HG02885 (cell line): Measurements from ENCODE around the gene DLEC1.
"Not testable (repeated sequence)": the region's sequence is repeated elsewhere in the genome, so short reads cannot be mapped to it uniquely, and the experiment has no call there.

Source experiments
- ATAC-seq: cut with Tn5 transposase; IDR thresholded peaks from one replicate; pipeline ENCODE4 v1.9.1; 2021; ENCODE audit warnings: mild to moderate bottlenecking; ENCODE audit not compliant: unreplicated experiment, poor library complexity

The DLEC1 gene

DNA sequence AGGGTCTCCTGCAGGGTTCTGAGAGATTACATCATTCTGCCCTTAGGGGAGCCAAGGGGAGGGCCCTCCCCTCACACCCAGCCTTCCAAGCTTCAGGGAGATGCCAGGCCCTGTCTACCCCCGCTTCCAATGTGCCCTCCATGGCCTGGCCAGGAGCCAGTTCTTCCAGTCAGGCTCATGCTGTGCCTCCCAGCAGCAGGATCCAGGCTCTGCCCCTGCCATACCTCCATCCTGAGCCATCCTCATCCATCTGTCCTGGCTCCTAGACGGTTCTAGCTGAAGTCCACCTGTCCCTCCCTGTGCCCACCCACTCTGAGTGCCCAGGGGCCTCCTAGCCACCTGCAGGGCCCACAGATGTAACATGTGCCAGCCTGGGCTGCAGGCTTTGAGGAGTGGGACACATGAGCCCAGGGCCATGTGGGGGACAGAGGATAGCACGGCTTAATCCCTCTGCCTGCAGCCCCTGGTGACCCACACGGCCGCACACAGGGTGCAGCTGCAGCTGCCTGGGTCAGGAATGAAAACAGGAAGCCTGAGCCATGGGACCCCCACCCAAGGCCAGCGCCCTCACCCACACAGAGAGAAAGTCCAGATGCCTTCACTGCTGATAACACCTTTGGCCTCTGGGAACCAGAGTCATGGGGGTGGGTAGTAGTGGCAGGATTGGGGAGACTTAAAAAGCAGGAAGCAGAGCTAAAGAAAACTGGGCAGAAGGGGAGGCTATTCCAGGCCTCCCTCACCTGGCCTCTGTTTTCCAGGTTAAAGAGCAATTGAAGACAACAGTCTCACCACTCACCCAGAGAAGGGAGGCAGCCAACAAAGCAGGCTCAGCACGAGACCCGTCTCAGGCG lies 21.3 kb upstream of the DLEC1 start:
- ATAC-seq, result no peak

DNA sequence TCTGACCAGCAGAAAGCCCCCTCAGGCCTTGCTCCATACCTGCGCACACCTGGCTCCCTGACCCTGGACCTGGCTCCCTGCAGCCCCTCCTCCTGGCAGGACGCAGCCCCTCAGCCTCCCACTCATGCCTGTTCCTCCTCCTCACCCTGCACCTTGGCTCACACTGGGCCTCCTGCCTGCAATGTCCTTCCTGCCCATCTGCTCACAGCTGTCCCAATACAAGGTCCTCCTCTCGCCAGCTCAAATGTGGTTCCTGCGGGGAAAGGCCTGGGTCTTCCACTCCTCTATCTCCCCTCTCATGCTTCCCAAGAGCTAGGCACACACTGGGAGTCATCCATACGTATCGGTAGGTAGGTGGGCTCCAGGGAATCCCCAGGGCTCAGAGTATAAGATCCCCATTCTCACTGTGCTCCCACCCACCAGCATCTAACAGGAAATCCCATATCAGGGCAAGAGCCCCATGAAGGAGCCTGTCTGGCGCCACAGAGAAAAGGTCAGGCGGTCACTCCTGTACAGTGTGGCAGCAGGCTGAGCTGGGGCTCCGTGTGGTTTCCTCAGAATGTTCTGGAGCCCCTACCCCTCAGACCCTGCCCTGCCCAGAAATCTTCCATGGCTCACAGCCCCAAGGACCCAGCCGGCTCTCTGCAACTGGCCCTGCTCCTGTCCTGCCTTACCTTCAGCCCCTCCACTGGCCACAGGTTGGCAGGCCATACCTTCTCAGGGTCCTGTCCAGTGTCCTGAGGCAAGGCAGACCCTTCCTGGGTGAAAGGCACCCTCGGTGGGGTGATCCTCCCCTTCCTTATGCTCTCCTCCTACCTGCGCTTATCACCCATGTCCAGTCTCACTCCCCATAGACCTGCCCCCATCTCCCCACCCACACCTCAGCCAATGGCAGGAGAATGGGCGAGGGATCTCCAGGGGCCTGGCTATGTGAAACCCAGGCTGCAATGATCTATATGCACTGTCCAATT lies 20.4 kb upstream of the DLEC1 start:
- ATAC-seq, result no peak

DNA sequence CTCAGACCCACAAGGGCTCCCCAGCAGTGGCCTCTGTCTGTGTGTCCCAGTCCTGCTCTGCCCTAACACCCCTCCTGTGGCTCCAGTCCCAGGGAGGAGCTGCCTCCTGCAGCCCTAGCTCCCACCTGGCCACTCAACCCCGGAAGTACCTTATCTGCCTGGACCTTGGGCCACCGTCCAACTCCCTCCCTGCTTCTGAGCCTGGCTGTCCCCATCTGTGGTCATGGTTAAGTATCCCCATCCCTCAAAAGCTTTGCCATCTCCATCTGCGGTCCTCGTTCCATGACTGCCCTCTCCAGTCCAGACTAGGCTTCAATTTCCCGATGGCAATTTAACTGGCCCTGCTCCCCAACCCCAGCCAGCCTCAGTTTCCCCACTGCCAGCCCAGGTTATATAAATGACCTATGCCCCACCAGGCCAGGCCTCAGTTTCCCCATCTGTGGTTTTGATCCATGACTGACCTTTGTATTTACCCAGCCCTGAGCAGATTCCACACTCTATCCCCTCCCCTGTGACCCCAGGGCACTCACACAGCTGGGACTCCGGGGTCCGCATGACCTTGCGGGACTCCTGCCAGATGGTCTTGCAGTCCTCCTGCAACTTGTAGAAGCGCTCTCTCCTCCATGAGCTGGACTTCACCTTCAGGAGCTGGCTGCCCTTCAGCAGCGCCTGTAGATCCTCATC lies 19.2 kb upstream of the DLEC1 start:
- no peak for ATAC-seq

DNA sequence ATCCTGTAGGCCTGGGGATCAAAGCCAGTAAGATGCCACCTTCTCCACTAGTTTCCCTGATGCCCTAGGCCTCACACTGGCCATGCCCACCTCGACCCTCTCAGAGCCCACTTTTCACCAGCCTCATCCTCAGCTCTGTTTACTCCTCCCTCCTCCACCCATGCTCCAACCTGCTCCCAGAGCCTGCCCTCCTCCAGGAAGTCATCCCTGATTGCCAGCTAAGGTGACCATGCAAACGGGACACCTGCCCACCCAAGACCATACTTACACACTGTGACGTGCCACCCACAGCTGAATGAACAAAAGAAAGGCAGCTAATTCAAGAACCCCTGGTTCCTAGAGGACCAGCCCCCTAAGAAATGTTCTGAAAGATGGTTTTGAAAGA lies 18.7 kb upstream of the DLEC1 start:
- ATAC-seq, result no peak

DNA sequence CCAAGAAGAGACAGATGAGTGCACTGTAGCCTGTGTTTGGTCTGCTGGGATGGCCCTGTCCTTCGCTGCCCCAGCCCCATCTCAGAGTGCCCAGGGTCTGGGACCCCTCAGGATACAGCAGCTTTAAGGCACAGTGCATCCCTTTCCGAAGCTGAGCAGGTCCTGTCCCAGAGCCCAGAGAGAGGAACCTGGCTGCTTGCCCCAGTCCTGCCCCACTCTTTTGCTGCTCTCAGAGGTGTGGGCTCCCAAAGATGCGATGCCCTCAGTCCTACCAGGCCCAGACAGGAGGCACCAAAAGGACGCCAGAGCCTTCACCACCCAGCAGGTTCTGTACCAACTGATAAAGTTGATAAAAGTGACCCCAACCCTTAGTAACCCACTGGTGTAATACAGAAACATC lies 17.8 kb upstream of the DLEC1 start:
- ATAC-seq, result no peak

DNA sequence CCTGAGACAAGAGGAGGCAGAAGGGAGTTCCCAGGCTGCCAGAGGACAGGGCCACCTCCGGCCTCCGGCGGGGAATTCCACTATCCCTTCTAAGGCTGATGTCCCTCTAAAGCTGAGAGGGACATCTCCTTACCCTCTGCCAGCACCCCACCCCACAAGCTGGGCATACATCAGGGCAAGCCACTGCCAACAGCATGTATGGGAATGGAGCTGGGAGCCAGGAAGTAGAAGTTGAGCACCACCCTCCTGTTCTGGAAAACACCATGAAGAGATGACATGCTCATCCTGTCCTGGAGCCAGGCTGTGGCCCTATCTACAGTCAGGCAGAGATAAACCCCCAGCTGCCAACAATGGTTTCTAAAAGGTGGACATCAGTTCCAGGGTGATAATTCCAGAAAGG lies 16.7 kb upstream of the DLEC1 start:
- no peak for ATAC-seq

DNA sequence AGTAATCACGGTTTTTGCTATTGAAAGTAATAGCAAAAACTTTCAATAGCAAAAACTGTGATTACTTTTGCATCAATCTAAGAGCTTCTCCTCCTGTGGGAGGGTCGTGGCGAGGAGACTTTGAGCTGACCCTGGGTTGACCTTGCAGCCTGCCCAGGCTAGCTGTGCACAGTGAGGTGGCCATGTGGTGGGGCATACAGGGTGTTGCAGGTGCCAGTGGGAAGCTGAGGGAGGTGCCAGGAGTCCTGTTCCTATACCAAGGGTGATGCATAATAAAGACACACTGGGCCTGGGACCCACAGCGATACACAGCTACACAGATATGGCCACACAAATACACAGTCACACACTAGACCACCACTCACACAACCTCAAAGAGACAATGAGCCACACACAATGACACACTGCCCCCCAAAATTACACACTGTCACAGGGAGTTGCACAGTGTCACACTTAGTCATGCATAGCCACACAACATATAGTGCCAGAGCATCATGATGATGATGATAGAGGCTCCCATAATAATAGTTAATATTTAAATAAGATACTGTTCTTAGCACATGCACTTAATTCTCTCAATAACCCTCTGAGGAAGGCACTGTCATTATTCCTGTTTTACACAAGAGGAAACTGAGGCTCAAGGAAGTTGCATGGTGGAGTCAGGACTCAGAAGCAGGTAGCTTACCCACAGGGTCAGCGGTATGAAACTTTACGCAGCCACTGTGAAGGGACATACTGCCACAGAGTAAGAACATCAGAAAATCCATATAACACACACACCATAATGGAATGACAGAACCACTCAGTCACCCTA lies 15.9 kb upstream of the DLEC1 start:
- ATAC-seq, result no peak

DNA sequence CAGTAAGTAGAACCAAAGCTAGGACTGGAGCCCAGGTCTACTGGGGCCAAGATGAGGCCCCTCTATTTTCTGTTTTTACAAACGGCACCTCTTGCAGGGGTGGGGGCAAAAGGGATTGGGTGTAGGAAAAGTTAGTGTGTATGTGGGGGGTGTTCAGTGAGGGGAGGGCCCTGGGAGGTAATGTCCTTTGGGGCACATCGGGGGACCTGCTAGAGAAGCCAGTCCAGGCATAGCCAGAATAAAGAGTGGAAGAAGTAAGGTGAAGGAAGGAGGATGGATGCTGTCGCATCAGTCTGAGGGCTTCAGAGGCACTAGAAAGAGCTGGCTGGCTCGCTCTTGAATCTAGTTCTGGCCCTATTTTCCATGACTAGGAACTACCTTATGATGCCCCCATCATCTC lies 12.2 kb upstream of the DLEC1 start:
- no peak for ATAC-seq

DNA sequence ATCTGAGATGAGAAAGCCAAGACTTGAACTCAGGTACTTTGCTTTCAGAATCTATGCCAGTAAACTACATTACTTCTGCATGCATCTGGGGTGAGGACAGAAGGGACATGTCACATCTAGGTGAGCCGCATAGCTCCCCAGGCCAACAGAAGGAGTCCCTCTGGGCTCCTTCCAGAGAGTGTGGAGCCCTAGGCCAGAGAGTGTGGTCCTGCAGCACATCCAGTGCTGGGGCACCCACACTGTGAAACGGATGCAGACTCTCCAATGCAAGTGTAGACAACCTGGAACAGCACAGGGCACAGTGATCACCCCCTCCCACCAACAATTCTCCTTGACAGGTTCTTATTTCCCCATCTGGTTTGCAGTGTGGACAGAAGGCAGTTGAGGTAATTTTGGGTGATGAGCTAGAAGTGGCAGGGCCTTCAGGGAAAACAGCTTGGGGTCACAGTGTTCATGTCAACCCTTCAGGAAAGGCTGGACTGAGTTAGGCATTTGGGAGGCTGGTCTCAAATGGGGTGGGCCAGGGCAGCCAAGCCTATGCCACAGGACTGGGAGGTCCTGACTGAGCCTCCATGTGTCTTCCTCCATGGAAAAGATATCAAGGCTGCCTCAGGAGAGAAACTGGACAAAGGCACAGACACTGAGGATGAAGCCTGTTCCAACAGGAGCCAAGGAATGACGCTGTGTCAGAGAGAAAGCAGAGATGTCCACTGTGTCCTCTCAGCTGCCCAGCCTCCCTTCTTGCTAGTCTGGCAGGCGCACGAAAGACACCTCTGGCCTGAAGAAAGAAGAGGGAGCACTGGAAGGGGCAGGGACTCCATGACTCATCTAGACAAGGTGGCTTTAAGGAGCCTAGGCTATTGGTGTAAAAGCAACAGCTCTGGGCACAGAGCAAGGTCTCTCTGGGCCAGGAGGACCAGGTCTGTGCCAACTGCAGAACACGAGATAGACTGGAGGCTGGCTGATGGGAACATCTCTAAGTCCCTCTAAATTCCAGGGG lies 11.2 kb upstream of the DLEC1 start:
- ATAC-seq, result no peak

DNA sequence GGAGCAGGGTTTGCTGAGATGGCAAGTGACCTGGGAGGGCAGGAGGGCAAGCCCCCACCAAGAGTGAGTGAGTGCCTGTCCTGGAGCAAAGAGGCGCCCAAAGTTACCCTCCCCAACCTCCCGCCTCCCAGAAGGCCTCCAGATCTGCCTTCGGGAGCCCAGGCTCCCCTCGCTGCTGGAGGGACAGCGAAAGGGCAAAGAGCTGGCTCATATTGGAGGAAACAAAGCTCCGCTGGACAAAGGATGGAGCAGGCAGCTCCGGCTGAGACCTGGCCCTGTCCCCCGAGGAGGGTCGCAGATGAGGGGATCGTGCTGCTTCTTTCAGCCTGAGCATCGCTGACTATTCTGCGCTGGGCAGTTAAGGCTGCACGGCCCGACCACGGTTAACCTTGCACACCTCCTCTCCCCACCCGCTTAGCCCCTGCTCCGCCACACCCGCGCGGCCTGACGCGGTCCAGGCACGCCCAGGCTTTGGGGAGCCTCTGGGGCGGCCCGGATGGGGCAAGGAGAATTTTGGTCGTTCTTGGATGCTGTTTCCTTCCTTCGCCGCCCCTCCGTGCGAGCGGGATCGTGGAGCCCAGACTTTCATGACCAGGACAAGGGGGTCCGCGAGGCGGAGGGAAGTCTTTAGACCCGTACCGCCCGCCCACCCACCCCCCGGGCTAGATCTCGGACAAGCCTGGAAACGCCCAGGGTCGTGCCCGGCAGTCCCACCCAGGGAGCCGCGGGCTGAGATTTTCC lies 10.2 kb upstream of the DLEC1 start:
- no peak for ATAC-seq

DNA sequence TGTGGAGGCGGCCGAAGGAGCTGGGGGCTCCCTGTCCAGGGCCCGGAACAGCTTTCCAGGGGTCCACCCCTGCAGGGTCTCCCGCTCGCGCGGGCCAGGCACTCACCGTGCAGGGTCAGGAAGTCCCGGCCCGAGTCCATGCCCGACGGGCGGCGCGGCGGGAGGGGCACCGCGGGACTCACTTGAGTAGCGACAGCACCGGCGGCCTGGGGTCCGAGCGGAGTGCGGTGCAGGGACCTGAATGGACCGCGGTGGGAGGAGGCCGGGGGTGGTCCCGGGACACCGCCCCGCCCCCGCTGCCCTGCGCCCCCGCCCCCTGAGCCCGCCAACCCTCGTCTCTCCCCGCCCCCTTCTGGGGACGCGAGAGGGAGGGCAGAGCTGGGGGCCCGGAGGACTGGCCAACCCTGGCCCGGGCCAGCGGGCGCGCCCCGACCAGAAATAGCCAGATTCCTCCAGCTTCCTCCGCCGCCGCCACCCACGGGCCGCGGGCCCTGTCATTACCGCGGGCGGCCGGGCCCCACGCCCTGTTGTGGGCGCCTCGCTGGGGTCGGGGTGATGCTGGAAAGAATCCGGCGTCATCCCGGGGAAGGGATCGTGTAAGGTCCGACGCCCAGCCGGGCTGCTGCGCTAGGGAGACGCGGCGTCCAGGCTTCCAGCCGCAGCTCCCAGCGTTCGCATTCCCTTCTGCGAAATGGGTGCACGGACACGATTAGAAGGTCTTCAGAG lies 9.4 kb upstream of the DLEC1 start, which contains the start of gene PLCD1:
TSS of gene PLCD1 (minus strand) at position 243 of the 726 bp plus-strand sequence. CDS start at position 140, 103 bp downstream.
- ATAC-seq, result no peak

DNA sequence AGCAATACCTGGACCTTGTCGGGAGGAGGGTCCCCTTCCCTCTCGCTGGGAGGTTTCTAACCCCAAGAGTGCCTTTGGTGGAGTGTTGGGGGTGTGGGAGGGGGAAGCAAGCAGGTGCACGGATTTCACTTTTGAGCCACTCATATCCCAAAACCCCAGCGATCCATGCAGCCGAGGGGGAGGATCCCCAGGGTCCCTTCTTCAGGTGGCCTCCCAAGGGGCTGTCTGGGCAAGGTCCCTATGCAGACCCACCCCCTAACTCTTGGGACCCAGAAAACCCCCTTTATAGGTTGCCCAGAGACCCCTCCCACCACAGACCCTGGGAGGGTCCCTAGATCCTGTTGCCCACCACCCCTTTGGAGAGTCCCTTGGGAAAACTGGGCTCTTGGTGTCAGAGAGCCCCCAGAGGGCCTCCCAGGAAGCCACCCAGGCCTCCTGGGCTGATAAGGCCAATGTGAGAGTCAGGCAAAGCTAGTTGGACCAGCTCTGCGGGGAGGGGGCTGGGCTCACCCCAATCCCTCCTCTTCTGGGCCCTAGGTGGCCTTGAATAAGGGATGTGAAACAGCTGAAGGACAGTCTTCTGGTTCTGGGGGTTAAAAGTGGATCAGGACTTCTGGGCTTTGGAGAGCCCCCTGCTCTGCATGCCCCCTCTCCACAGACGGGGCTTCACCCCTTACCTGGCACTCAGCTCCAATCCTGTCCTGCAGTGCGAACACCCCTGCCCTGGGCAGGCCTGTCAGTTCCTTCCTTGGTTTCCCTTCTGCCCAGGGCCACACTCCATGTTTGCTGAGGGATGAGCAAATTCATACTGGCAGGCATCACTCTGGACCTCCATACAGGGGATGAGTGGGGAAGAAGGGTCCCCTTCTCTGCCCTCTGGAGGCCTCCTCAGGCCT lies 8.6 kb upstream of the DLEC1 start:
- no peak for ATAC-seq

DNA sequence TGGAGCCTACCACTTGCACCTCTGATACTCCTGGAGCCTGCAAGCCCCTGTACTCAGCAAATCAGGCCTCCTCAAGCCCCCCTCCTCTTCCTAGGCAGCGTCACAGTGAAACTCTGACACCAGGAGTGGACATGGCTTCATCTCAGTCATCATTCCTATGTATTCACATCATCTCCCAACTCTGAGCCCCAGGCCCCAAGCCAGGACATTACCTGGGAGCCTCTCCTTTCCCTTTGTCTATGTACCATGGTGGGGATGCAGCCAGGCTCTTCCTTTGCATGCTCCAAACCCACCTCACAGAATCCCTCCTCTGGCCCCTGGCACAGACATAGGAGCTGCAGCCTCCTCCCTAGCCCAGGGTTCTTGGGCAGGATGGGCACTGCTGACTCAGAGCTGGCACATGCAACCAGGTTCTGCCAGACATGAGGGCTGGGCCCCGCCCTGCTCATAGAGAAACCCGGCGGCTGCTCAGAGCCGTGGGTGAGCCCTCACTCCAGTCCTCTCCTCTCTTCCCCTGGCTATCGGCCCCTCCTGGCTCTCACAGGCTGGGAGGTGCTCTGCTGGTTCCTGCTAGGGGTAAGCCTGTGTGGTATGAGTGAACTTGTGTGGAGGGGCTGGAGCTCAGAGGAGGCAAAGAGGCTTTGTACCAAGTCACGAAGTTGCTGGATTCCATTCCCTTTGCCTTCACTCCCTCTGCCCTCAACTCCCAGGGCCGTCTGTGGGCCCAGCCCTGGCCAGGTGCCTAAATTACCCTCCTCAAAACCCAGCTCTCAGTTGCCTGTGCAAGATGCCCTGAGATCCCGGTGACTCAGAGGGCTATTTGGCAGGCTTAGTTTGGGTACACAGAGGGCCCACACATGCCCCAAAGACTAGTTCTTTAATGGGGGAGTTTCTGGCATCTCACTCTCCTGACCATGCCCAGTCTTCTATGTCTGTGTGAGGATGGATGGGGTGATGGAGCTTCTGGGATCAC lies 7.7 kb upstream of the DLEC1 start:
- no peak for ATAC-seq

DNA sequence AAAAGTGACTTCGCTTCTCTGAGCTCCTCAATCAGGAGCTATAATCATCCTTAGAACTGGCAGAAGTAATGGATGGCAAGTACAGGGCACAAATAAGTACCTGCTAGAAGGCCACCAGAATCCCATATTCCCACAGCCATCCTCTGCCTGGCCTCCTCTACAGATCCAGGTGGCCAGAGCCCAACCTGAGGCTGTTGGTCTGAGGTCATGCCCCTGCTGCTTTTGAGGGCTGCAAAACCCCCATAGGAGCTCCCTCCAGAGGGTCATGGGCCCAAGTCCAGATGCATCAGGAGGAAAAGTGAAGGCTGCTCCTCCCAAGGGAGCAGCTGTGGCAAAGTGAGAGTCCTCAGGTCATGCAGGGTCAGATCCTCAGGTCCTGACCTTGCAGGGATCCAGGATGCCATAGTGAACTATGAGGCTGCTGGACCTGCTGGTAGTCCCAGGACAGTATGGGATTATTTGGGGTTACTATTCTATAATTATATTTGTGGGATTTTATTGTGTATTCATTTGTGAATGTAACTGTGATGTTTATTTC lies 6.6 kb upstream of the DLEC1 start:
- ATAC-seq, result no peak

DNA sequence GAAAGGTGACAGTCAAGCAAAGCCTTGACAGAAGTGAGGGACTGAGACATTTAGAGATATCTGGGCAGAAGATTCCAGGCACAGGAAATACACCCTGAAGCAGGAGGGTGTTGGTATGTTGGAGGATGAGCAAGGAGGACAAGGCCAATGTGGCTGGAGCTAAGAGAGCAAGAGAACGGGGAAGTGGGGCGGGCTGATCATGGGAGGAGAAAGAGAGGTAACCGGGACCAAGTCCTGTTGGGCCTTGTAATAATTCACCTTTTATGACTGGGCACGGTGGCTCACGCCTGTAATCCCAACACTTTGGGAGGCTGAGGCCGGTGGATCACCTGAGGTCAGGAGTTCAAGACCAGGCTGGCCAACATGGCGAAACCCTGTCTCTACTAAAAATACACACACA lies 5.4 kb upstream of the DLEC1 start:
- not testable (repeated sequence) for ATAC-seq
